H1 (cell line): Measurements from ENCODE around the gene ENDOV. TPM values are rescaled to one million over a fixed set of nuclear protein-coding genes. Genes with fewer than 3 reads are reported as not detected.

Experiments used
- CTCF ChIA-PET: fragments of 300-600 bp; sonication (Branson Sonifier 250); formaldehyde crosslinking; loops from one replicate; lab custom pipeline; 2021; ENCODE audit not compliant: partially characterized antibody; lab: Charles Lee
- POLR2A ChIA-PET: fragments of 300-600 bp; sonication (Branson Sonifier 250); formaldehyde crosslinking; loops from one replicate; lab custom pipeline; 2021; ENCODE audit warnings: inconsistent platforms; ENCODE audit not compliant: partially characterized antibody; lab: Charles Lee
- DNase-seq, 2 experiments: peaks; one replicate each; pipeline versions ENCODE4 v3.0.0 to v3.0.0-alpha.2; 2010 to 2022; ENCODE audit warnings: low spot score in 2 of 2, low read depth in 1 of 2, mixed read lengths in 1 of 2
- FAIRE-seq: peaks from 2 replicates; lab custom pipeline; 2011; peaks lifted over from hg19 to GRCh38; lab: Jason Lieb, UNC
- H2AFZ ChIP-seq: 2 replicates; pipeline ENCODE4 v1.8.1; 2012; ENCODE audit warnings: low read length, inconsistent platforms
- H2AK5ac ChIP-seq: 2 replicates; pipeline ENCODE4 v1.6.1; 2013; ENCODE audit warnings: low read depth, low read length
- H2BK120ac ChIP-seq: replicated peaks from 2 replicates; pipeline ENCODE3; 2013; ENCODE audit warnings: low read depth, low read length, inconsistent platforms
- H2BK12ac ChIP-seq: 2 replicates; pipeline ENCODE4 v1.6.1; 2013; ENCODE audit warnings: low read depth, low read length
- H2BK15ac ChIP-seq: 2 replicates; pipeline ENCODE4 v1.6.1; 2013; ENCODE audit warnings: low read length
- H2BK20ac ChIP-seq: 2 replicates; pipeline ENCODE4 v1.6.1; 2013; ENCODE audit warnings: low read length
- H2BK5ac ChIP-seq: 2 replicates; pipeline ENCODE4 v1.6.1; 2013; ENCODE audit warnings: low read depth, low read length
- H3K14ac ChIP-seq: 2 replicates; pipeline ENCODE4 v1.6.1; 2013; ENCODE audit warnings: inconsistent platforms; ENCODE audit not compliant: insufficient read length
- H3K18ac ChIP-seq: 2 replicates; pipeline ENCODE4 v1.6.1; 2013; ENCODE audit warnings: low read length; ENCODE audit errors: extremely low read depth
- H3K23ac ChIP-seq: 2 replicates; pipeline ENCODE4 v1.6.1; 2013; ENCODE audit warnings: inconsistent platforms; ENCODE audit not compliant: insufficient read length
- H3K23me2 ChIP-seq: 2 replicates; pipeline ENCODE4 v1.6.1; 2013; ENCODE audit warnings: low read depth, low read length
- H3K27ac ChIP-seq: 2 replicates; pipeline ENCODE4 v1.6.1; 2011; ENCODE audit warnings: low read depth, low read length, inconsistent platforms
- H3K27me3 ChIP-seq, 4 experiments: replicated peaks in 1 of 4; 1 replicate in 1 of 4; 2 replicates in 3 of 4; pipeline versions ENCODE4 v1.6.1 to v1.8.1; 2011 to 2013; ENCODE audit warnings: low read length in 3 of 4, mild to moderate bottlenecking in 3 of 4, inconsistent platforms in 2 of 4, mixed read lengths in 2 of 4, moderate library complexity in 1 of 4; ENCODE audit not compliant: control insufficient read depth in 3 of 4, insufficient read depth in 3 of 4; ENCODE audit errors: extremely low read depth in 1 of 4
- H3K36me3 ChIP-seq, 4 experiments: 2 replicates each; pipeline versions ENCODE4 v1.6.1 to v1.8.1; 2011 to 2013; ENCODE audit warnings: mild to moderate bottlenecking in 4 of 4, low read length in 3 of 4, moderate library complexity in 2 of 4, control low read depth in 1 of 4, inconsistent platforms in 1 of 4; ENCODE audit not compliant: insufficient read depth in 4 of 4, control insufficient read depth in 2 of 4
- H3K4ac ChIP-seq: replicated peaks from 2 replicates; pipeline ENCODE3; 2013; ENCODE audit warnings: low read length, low read depth, mixed read lengths, inconsistent platforms; ENCODE audit not compliant: insufficient read length
- H3K4me1 ChIP-seq, 4 experiments: replicated peaks in 1 of 4; 1 replicate in 1 of 4; 2 replicates in 3 of 4; pipeline versions ENCODE4 v1.6.1 to v1.8.1; 2011 to 2013; ENCODE audit warnings: low read length in 3 of 4, inconsistent platforms in 2 of 4, mixed read lengths in 1 of 4; ENCODE audit not compliant: insufficient read depth in 4 of 4, control insufficient read depth in 3 of 4
- H3K4me2 ChIP-seq, 2 experiments: 2 replicates each; pipeline versions ENCODE4 v1.6.1 to v1.8.1; 2011 to 2013; ENCODE audit warnings: low read depth in 2 of 2, low read length in 2 of 2, control low read depth in 1 of 2, inconsistent platforms in 1 of 2, mild to moderate bottlenecking in 1 of 2; ENCODE audit not compliant: insufficient read depth in 1 of 2
- H3K4me3 ChIP-seq, 4 experiments: fragments of 200-600, 300-600 bp in 1 of 4; sonication (generic), shearing (Covaris generic), sonication (Bioruptor Twin) in 1 of 4; 2 replicates each; pipeline versions ENCODE4 v1.5.1 to v1.8.1; 2011 to 2016; ENCODE audit warnings: low read length in 4 of 4, low read depth in 3 of 4, control low read depth in 2 of 4, inconsistent platforms in 2 of 4, mild to moderate bottlenecking in 2 of 4, mixed read lengths in 1 of 4, moderate library complexity in 1 of 4; ENCODE audit not compliant: insufficient read depth in 2 of 4; ENCODE audit errors: extremely low read depth in 1 of 4
- H3K56ac ChIP-seq: replicated peaks from 2 replicates; pipeline ENCODE3; 2013; ENCODE audit warnings: low read depth, mild to moderate bottlenecking, mixed read lengths, low read length, inconsistent platforms; ENCODE audit not compliant: insufficient read length
- H3K79me1 ChIP-seq: 2 replicates; pipeline ENCODE4 v1.6.1; 2013; ENCODE audit warnings: low read depth, low read length, control low read depth
- H3K79me2 ChIP-seq, 2 experiments: 2 replicates each; pipeline versions ENCODE4 v1.6.1 to v1.8.1; 2012 to 2013; ENCODE audit warnings: low read length in 2 of 2, mild to moderate bottlenecking in 2 of 2, inconsistent platforms in 1 of 2; ENCODE audit not compliant: insufficient read depth in 2 of 2, control insufficient read depth in 1 of 2
- H3K9ac ChIP-seq, 4 experiments: replicated peaks in 1 of 4; 1 replicate in 1 of 4; 2 replicates in 3 of 4; pipeline versions ENCODE4 v1.6.1 to v1.8.1; 2011 to 2013; ENCODE audit warnings: low read depth in 3 of 4, low read length in 3 of 4, control low read depth in 2 of 4, mild to moderate bottlenecking in 2 of 4, moderate library complexity in 2 of 4, inconsistent platforms in 1 of 4; ENCODE audit errors: extremely low read depth in 1 of 4
- H3K9me3 ChIP-seq, 2 experiments: 2 replicates each; pipeline versions ENCODE4 v1.6.1 to v1.8.1; 2012 to 2013; ENCODE audit warnings: mild to moderate bottlenecking in 2 of 2, moderate library complexity in 2 of 2, control low read depth in 1 of 2, inconsistent platforms in 1 of 2, low read depth in 1 of 2, low read length in 1 of 2, mixed read lengths in 1 of 2; ENCODE audit not compliant: insufficient read depth in 2 of 2
- H4K20me1 ChIP-seq, 2 experiments: replicated peaks in 1 of 2; 2 replicates each; pipeline versions ENCODE3 to v1.8.1; 2011 to 2013; ENCODE audit warnings: inconsistent platforms in 2 of 2, low read length in 2 of 2, mild to moderate bottlenecking in 1 of 2; ENCODE audit not compliant: insufficient read depth in 2 of 2, control insufficient read depth in 1 of 2
- H4K5ac ChIP-seq: 2 replicates; pipeline ENCODE4 v1.6.1; 2013; ENCODE audit warnings: low read length, low read depth, mixed read lengths, inconsistent platforms; ENCODE audit not compliant: insufficient read length
- H4K8ac ChIP-seq: 2 replicates; pipeline ENCODE4 v1.8.0; 2013; ENCODE audit warnings: mild to moderate bottlenecking, moderate library complexity, low read length, inconsistent platforms; ENCODE audit not compliant: insufficient read depth; ENCODE audit errors: extremely low read depth
- H4K91ac ChIP-seq: replicated peaks from 2 replicates; pipeline ENCODE3; 2013; ENCODE audit warnings: low read length, mixed read lengths, inconsistent platforms; ENCODE audit not compliant: insufficient read length
- CBX5 ChIP-seq: fragments of 300-800, 300-1000 bp; sonication (generic); IDR thresholded peaks from 2 replicates; pipeline ENCODE4 v1.7.1; 2016; ENCODE audit warnings: antibody characterized with exemption, low read length, low read depth
- CREB1 ChIP-seq: IDR thresholded peaks from 2 replicates; pipeline ENCODE4 v1.6.1; 2012; ENCODE audit warnings: inconsistent platforms
- GABPA ChIP-seq: IDR thresholded peaks from 2 replicates; pipeline ENCODE4 v1.6.1; 2011; ENCODE audit warnings: mild to moderate bottlenecking, low read length, moderate library complexity, borderline replicate concordance; ENCODE audit not compliant: insufficient read depth
- HDAC2 ChIP-seq, 2 experiments: fragments of 300-600 bp in 1 of 2; sonication (generic) in 1 of 2; IDR thresholded peaks; 2 replicates each; pipeline ENCODE4 v1.6.1; 2011 to 2012; ENCODE audit warnings: low read depth in 2 of 2, low read length in 2 of 2, mild to moderate bottlenecking in 2 of 2, moderate library complexity in 2 of 2, borderline replicate concordance in 1 of 2, inconsistent platforms in 1 of 2
- HDAC6 ChIP-seq: IDR thresholded peaks from one replicate; pipeline ENCODE4 v1.7.1; 2012; ENCODE audit warnings: low read depth, mild to moderate bottlenecking, inconsistent platforms, low read length, moderate library complexity
- KDM1A ChIP-seq: fragments of 200-600, 300-600 bp; sonication (generic); IDR thresholded peaks from 2 replicates; pipeline ENCODE4 v1.7.1; 2016; ENCODE audit warnings: mild to moderate bottlenecking, low read length, borderline replicate concordance
- MAFK ChIP-seq: IDR thresholded peaks from 2 replicates; pipeline ENCODE4 v1.6.1; 2012; ENCODE audit warnings: low read depth, mild to moderate bottlenecking, improper control_type of control experiment, low read length
- POLR2A ChIP-seq, 2 experiments: IDR thresholded peaks; 1 replicate in 1 of 2; 2 replicates in 1 of 2; pipeline ENCODE4 v1.6.1; 2011; ENCODE audit warnings: low read depth in 2 of 2, low read length in 2 of 2, mild to moderate bottlenecking in 2 of 2; ENCODE audit errors: control extremely low read depth in 1 of 2
- POU5F1 ChIP-seq: IDR thresholded peaks from 2 replicates; pipeline ENCODE4 v1.6.1; 2011; ENCODE audit warnings: low read depth, mild to moderate bottlenecking, low read length, moderate library complexity
- RAD21 ChIP-seq, 2 experiments: IDR thresholded peaks in 1 of 2; conservative IDR thresholded peaks in 1 of 2; 2 replicates each; pipeline ENCODE4 v1.6.1; 2011; ENCODE audit warnings: low read depth in 2 of 2, low read length in 2 of 2, improper control_type of control experiment in 1 of 2, inconsistent platforms in 1 of 2, mild to moderate bottlenecking in 1 of 2, moderate library complexity in 1 of 2
- SAP30 ChIP-seq: fragments of 300-600 bp; sonication (generic); IDR thresholded peaks from 2 replicates; pipeline ENCODE4 v1.7.1; 2012; ENCODE audit warnings: low read length, moderate library complexity, mild to moderate bottlenecking, inconsistent platforms; ENCODE audit not compliant: insufficient read depth, insufficient replicate concordance
- SP4 ChIP-seq: IDR thresholded peaks from 2 replicates; pipeline ENCODE4 v1.6.1; 2012; ENCODE audit warnings: low read length, inconsistent platforms
- TAF1 ChIP-seq: IDR thresholded peaks from 2 replicates; pipeline ENCODE4 v1.6.1; 2011; ENCODE audit warnings: mild to moderate bottlenecking, low read depth, low read length
- WGBS, 2 experiments: shearing (Covaris generic) in 1 of 2; methylation state at CpG; one replicate each; pipeline versions ENCODE4 v1.1.6 to v1.1.7; 2013 to 2015; ENCODE audit warnings: low lambda C conversion rate in 2 of 2, mixed read lengths in 2 of 2, inconsistent platforms in 1 of 2, low coverage in 1 of 2, missing lambda C conversion rate in 1 of 2; ENCODE audit not compliant: insufficient replicate concordance in 2 of 2, insufficient coverage in 1 of 2, insufficient read length in 1 of 2; ENCODE audit errors: extremely low coverage in 1 of 2, missing lambda C conversion rate in 1 of 2; 5-methylcytosine and 5-hydroxymethylcytosine counted together
- polyA plus RNA-seq, 7 experiments: library from polyadenylated mRNA; depleted of rRNA in 3 of 7; stranded (reverse) in 5 of 7; unstranded in 2 of 7; fragments of >200 nt in 5 of 7; fragments of 200-250 nt in 2 of 7; gene quantifications; 1 replicate in 5 of 7; 2 replicates in 1 of 7; 4 replicates in 1 of 7; pipeline versions ENCODE4 v1.2.1 to v1.2.3, GENCODE V29; 2011 to 2013; ENCODE audit warnings: missing spikeins in 2 of 7, mixed read lengths in 2 of 7
- total RNA-seq: library from RNA; stranded (reverse); fragmentation: NEBNext Ultra II Directional; extraction: Animal tissue kit (Norgen Biotek cat#: 25700); gene quantifications from 2 replicates; pipeline ENCODE4 v1.2.1, GENCODE V29; 2021
- TF ChIP-seq, protein P1 (sequence below): IDR thresholded peaks from 2 replicates; pipeline ENCODE4 v1.6.1; 2012; ENCODE audit warnings: inconsistent platforms

The ENDOV gene
- total and polyA plus RNA-seq, 2 of the 8 experiments (the other 6 are each of a cell fraction or from before 2014, with no cell fraction given), result 10.6 to 13.3 TPM

GRCh38 chr17:80381416-80381923, 33.5 kb upstream of the ENDOV start:
- DNase-seq (no peak), FAIRE-seq (no peak)
- H3K27ac ChIP-seq, result no peak overlapping the region
- ChIA-PET POLR2A (no interaction called here), CTCF (interaction anchor here (0.9 to 2.2 kb wide), 4 partner anchors 13 to 186 kb away, joined by 3 to 5 read pairs (median 4); no protein-coding TSS in a partner anchor)
- no peaks in the 10 kb centered on the region for H3K9me3 ChIP-seq
- H3K56ac ChIP-seq, result no peak overlapping the region
- no peak overlapping the region for H3K14ac ChIP-seq
- H3K4me2 ChIP-seq, result no peak overlapping the region
- H2BK12ac ChIP-seq, result no peak overlapping the region
- H4K91ac ChIP-seq, result no peak overlapping the region
- no peak overlapping the region for H2BK120ac ChIP-seq
- no peak overlapping the region for H2BK20ac ChIP-seq
- no peak overlapping the region for H2AK5ac ChIP-seq
- H3K79me2 ChIP-seq, result no peaks in the 10 kb centered on the region
- peaks cover 2% of the 10 kb centered on the region in 2 experiments for H4K20me1 ChIP-seq
- H3K4me1 ChIP-seq, result no peaks in the 10 kb centered on the region
- no peak overlapping the region for H3K9ac ChIP-seq
- no peak overlapping the region for H3K18ac ChIP-seq
- H3K36me3 ChIP-seq, result peaks cover 23 to 71% (median 43%) of the 10 kb centered on the region in 4 experiments
- 94% methylated on average over 18 of the region's 18 CpGs; no CpG with 5 or more reads in 1 of the 2 experiments for WGBS, 2 experiments
- no peaks in the 10 kb centered on the region for H3K27me3 ChIP-seq
- H4K8ac ChIP-seq, result no peak overlapping the region
- no peak overlapping the region for H3K23ac ChIP-seq
- no peak overlapping the region for H3K4ac ChIP-seq
- H2AFZ ChIP-seq, result no peak overlapping the region
- H2BK5ac ChIP-seq, result no peak overlapping the region
- no peak overlapping the region for H2BK15ac ChIP-seq
- H3K23me2 ChIP-seq, result no peaks in the 10 kb centered on the region
- no peak overlapping the region for H4K5ac ChIP-seq
- H3K79me1 ChIP-seq, result no peaks in the 10 kb centered on the region; the same call in 1 of the 2 replicates
- H3K4me3 ChIP-seq, result no peak overlapping the region
- no peak for TF ChIP-seq HDAC2 (IDR thresholded peaks at IDR 0.05; ENCODE audit: borderline replicate concordance in 1 of 2, low read depth in 2 of 2, low read length in 2 of 2)
- no peak for TF ChIP-seq TAF1
- no peak for TF ChIP-seq CREB1
- no peak for TF ChIP-seq SP4
- TF ChIP-seq, protein P1, sequence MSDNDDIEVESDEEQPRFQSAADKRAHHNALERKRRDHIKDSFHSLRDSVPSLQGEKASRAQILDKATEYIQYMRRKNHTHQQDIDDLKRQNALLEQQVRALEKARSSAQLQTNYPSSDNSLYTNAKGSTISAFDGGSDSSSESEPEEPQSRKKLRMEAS, result no peak
- TF ChIP-seq POLR2A (IDR thresholded peaks at IDR 0.05; ENCODE audit: control extremely low read depth in 1 of 2, low read depth in 2 of 2, low read length in 2 of 2), result no peak
- TF ChIP-seq RAD21 (IDR thresholded peaks at IDR 0.05 in 1 of 2, conservative IDR thresholded peaks at IDR 0.05 in 1 of 2; ENCODE audit: low read depth in 2 of 2, low read length in 2 of 2), result no peak
- TF ChIP-seq HDAC6, result no peak
- TF ChIP-seq GABPA, result no peak
- TF ChIP-seq SAP30, result no peak
- TF ChIP-seq CBX5, result no peak
- no peak for TF ChIP-seq MAFK
- no peak for TF ChIP-seq POU5F1
- TF ChIP-seq KDM1A, result no peak
